ENCODE data around the gene IARS1. TPM values are rescaled to one million over a fixed set of nuclear protein-coding genes. Genes with fewer than 3 reads are reported as not detected.

IARS1 gene
- total and polyA plus RNA-seq, 2 of the 13 experiments (the other 11 are each of a cell fraction or from before 2014, with no cell fraction given) = 55.9 to 185 TPM

DNA sequence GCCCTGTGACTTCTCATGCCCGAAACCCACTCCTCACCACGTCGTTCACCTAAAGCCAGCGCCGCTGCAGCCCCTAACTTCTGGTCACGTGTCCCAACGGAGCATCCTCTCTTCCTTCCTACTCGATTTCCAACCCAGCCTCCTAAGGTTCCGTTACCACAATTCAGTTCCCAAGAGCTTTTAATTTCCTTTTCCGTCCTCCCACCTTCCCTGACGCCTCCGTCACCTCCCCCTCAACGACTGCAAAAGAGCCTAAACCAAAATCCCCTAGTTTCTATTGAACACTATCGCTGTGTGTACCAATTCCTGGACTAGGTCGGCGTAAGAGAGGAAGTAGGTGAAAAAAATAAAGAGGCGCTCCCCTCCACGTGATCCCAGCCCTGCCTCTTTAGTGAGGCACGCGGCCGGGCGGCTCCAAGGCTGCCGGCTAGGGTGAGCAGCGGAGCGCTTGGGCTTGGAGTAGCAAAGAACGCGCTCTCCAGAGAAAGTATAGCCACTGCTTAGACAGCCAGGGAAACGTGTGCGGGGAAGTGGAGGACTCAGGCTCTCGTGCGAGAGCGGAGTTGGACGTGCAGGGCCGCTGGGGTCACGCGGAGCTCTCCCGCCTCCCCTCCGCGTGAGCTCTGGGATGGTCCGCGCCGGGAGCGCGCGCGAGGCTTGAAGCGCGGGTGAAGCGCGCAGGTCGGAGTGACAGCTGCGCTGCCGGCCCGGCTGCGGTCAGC is 31.9 kb upstream of the IARS1 start, which contains the start of the genes CENPP and NOL8 (continued):
- TF ChIP-seq MIER3 (CRISPR knock-in tag; IDR thresholded peaks at IDR 0.05; ENCODE audit: borderline replicate concordance) (peak; percentile 71; the same call in 1 of the 2 replicates), ZSCAN31 (CRISPR knock-in tag; IDR thresholded peaks at IDR 0.05; ENCODE audit: low read depth) (0 out of 2 replicates have a peak, but pooled peaks have one; percentile 61), SNAI1 (CRISPR knock-in tag; IDR thresholded peaks at IDR 0.05; ENCODE audit: borderline replicate concordance) (peak; percentile 81; the same call in 1 of the 2 replicates), ZNF570 (CRISPR knock-in tag; IDR thresholded peaks at IDR 0.05; ENCODE audit: borderline replicate concordance) (no peak), MAFF (IDR thresholded peaks at IDR 0.05; ENCODE audit: low read depth, low read length) (no peak), ZBTB42 (CRISPR knock-in tag; IDR thresholded peaks at IDR 0.05) (no peak; the same call in 1 of the 2 replicates), HES4 (CRISPR knock-in tag; IDR thresholded peaks at IDR 0.05; ENCODE audit: borderline replicate concordance) (0 out of 2 replicates have a peak, but pooled peaks have one; percentile 54), ZSCAN25 (CRISPR knock-in tag; IDR thresholded peaks at IDR 0.05) (no peak; the same call in 1 of the 2 replicates), GTF3A (CRISPR knock-in tag; conservative IDR thresholded peaks at IDR 0.05) (no peak), TBX2 (CRISPR knock-in tag; IDR thresholded peaks at IDR 0.05; ENCODE audit: borderline replicate concordance) (peak; percentile 42)
- TF ChIP-seq, protein P1, sequence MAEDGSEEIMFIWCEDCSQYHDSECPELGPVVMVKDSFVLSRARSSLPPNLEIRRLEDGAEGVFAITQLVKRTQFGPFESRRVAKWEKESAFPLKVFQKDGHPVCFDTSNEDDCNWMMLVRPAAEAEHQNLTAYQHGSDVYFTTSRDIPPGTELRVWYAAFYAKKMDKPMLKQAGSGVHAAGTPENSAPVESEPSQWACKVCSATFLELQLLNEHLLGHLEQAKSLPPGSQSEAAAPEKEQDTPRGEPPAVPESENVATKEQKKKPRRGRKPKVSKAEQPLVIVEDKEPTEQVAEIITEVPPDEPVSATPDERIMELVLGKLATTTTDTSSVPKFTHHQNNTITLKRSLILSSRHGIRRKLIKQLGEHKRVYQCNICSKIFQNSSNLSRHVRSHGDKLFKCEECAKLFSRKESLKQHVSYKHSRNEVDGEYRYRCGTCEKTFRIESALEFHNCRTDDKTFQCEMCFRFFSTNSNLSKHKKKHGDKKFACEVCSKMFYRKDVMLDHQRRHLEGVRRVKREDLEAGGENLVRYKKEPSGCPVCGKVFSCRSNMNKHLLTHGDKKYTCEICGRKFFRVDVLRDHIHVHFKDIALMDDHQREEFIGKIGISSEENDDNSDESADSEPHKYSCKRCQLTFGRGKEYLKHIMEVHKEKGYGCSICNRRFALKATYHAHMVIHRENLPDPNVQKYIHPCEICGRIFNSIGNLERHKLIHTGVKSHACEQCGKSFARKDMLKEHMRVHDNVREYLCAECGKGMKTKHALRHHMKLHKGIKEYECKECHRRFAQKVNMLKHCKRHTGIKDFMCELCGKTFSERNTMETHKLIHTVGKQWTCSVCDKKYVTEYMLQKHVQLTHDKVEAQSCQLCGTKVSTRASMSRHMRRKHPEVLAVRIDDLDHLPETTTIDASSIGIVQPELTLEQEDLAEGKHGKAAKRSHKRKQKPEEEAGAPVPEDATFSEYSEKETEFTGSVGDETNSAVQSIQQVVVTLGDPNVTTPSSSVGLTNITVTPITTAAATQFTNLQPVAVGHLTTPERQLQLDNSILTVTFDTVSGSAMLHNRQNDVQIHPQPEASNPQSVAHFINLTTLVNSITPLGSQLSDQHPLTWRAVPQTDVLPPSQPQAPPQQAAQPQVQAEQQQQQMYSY (CRISPR knock-in tag; IDR thresholded peaks at IDR 0.05) = no peak
- TF ChIP-seq, protein P2, sequence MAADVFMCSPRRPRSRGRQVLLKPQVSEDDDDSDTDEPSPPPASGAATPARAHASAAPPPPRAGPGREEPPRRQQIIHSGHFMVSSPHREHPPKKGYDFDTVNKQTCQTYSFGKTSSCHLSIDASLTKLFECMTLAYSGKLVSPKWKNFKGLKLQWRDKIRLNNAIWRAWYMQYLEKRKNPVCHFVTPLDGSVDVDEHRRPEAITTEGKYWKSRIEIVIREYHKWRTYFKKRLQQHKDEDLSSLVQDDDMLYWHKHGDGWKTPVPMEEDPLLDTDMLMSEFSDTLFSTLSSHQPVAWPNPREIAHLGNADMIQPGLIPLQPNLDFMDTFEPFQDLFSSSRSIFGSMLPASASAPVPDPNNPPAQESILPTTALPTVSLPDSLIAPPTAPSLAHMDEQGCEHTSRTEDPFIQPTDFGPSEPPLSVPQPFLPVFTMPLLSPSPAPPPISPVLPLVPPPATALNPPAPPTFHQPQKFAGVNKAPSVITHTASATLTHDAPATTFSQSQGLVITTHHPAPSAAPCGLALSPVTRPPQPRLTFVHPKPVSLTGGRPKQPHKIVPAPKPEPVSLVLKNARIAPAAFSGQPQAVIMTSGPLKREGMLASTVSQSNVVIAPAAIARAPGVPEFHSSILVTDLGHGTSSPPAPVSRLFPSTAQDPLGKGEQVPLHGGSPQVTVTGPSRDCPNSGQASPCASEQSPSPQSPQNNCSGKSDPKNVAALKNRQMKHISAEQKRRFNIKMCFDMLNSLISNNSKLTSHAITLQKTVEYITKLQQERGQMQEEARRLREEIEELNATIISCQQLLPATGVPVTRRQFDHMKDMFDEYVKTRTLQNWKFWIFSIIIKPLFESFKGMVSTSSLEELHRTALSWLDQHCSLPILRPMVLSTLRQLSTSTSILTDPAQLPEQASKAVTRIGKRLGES (CRISPR knock-in tag; IDR thresholded peaks at IDR 0.05; ENCODE audit: borderline replicate concordance) = no peak; the same call in 1 of the 2 replicates
- TF ChIP-seq, protein P3, sequence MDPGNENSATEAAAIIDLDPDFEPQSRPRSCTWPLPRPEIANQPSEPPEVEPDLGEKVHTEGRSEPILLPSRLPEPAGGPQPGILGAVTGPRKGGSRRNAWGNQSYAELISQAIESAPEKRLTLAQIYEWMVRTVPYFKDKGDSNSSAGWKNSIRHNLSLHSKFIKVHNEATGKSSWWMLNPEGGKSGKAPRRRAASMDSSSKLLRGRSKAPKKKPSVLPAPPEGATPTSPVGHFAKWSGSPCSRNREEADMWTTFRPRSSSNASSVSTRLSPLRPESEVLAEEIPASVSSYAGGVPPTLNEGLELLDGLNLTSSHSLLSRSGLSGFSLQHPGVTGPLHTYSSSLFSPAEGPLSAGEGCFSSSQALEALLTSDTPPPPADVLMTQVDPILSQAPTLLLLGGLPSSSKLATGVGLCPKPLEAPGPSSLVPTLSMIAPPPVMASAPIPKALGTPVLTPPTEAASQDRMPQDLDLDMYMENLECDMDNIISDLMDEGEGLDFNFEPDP (CRISPR knock-in tag; conservative IDR thresholded peaks at IDR 0.05) = no peak
- TF ChIP-seq, protein P4, sequence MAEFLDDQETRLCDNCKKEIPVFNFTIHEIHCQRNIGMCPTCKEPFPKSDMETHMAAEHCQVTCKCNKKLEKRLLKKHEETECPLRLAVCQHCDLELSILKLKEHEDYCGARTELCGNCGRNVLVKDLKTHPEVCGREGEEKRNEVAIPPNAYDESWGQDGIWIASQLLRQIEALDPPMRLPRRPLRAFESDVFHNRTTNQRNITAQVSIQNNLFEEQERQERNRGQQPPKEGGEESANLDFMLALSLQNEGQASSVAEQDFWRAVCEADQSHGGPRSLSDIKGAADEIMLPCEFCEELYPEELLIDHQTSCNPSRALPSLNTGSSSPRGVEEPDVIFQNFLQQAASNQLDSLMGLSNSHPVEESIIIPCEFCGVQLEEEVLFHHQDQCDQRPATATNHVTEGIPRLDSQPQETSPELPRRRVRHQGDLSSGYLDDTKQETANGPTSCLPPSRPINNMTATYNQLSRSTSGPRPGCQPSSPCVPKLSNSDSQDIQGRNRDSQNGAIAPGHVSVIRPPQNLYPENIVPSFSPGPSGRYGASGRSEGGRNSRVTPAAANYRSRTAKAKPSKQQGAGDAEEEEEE (CRISPR knock-in tag; IDR thresholded peaks at IDR 0.05; ENCODE audit: borderline replicate concordance) = no peak
- TF ChIP-seq, protein P5, sequence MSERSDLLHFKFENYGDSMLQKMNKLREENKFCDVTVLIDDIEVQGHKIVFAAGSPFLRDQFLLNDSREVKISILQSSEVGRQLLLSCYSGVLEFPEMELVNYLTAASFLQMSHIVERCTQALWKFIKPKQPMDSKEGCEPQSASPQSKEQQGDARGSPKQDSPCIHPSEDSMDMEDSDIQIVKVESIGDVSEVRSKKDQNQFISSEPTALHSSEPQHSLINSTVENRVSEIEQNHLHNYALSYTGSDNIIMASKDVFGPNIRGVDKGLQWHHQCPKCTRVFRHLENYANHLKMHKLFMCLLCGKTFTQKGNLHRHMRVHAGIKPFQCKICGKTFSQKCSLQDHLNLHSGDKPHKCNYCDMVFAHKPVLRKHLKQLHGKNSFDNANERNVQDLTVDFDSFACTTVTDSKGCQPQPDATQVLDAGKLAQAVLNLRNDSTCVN (CRISPR knock-in tag; IDR thresholded peaks at IDR 0.05; ENCODE audit: borderline replicate concordance) = peak; percentile 14; the same call in 1 of the 2 replicates
